GM21447 (cell line): ENCODE data around the gene POTEF.
"Not testable (repeated sequence)": the region's sequence is repeated elsewhere in the genome, so short reads cannot be mapped to it uniquely, and the experiment has no call there.

Source experiments
- ATAC-seq: cut with Tn5 transposase; IDR thresholded peaks from one replicate; pipeline ENCODE4 v1.9.1; 2021; ENCODE audit not compliant: unreplicated experiment

POTEF gene

GRCh38 chr2:130128464-130128863 lies 558 bp downstream of the POTEF start:
- ATAC-seq, result not testable (repeated sequence)

GRCh38 chr2:130127726-130128125 lies 1.3 kb downstream of the POTEF start:
- not testable (repeated sequence) for ATAC-seq

GRCh38 chr2:130120924-130121323 lies 8.1 kb downstream of the POTEF start:
- not testable (repeated sequence) for ATAC-seq

- ATAC-seq, result not testable (repeated sequence)
Observed at GRCh38 chr2:130102597-130103363, 26.2 kb downstream of the POTEF start.

GRCh38 chr2:130062645-130063044 lies 66.4 kb downstream of the POTEF start:
- not testable (repeated sequence) for ATAC-seq

- not testable (repeated sequence) for ATAC-seq
Observed at GRCh38 chr2:130059982-130060381, 69.0 kb downstream of the POTEF start.

- not testable (repeated sequence) for ATAC-seq
Observed at GRCh38 chr2:130056336-130056735, 72.7 kb downstream of the POTEF start.

- ATAC-seq, result not testable (repeated sequence)
Observed at GRCh38 chr2:130053217-130053911, 75.7 kb downstream of the POTEF start.

- not testable (repeated sequence) for ATAC-seq
Observed at GRCh38 chr2:130052376-130052775, 76.6 kb downstream of the POTEF start.

- ATAC-seq, result not testable (repeated sequence)
Observed at GRCh38 chr2:130048422-130048821, 80.6 kb downstream of the POTEF start.

- not testable (repeated sequence) for ATAC-seq
Observed at GRCh38 chr2:130038265-130038603, 90.8 kb downstream of the POTEF start.

- not testable (repeated sequence) for ATAC-seq
Observed at GRCh38 chr2:130025931-130026330, 103.1 kb downstream of the POTEF start.
